Endothelial cell of umbilical vein (primary cell): ENCODE data around the gene TPM2. TPM values are rescaled to one million over a fixed set of nuclear protein-coding genes. Genes with fewer than 3 reads are reported as not detected.

Experiments
- BruUV-seq: library from RNA; stranded (reverse); fragments of 400-500 nt; replicated peaks from 2 replicates; lab custom pipeline; 2021; lab: Mats Ljungman, UMichigan
- CTCF ChIA-PET: fragments of 300-600, 350-600 bp; sonication (Branson Sonifier 250); formaldehyde crosslinking; loops from one replicate; lab custom pipeline; 2021; ENCODE audit warnings: antibody characterized with exemption, inconsistent platforms; lab: Charles Lee
- POLR2A ChIA-PET: fragments of 300-600, 350-600 bp; sonication (Branson Sonifier 250); formaldehyde crosslinking; loops from one replicate; lab custom pipeline; 2021; ENCODE audit warnings: antibody characterized with exemption, inconsistent platforms; lab: Charles Lee
- DNase-seq: peaks from one replicate; pipeline ENCODE4 v3.0.0-alpha.2; 2011; ENCODE audit warnings: low read depth, low spot score
- FAIRE-seq: peaks from 2 replicates; lab custom pipeline; 2011; peaks lifted over from hg19 to GRCh38; lab: Jason Lieb, UNC
- H2AFZ ChIP-seq: 2 replicates; pipeline ENCODE4 v1.6.0; 2012; ENCODE audit warnings: low read depth, low read length, control low read depth, inconsistent platforms
- H3K27ac ChIP-seq: 2 replicates; pipeline ENCODE4 v1.5.1; 2011; ENCODE audit warnings: low read depth, mild to moderate bottlenecking, control low read depth, low read length, moderate library complexity; ENCODE audit not compliant: insufficient read depth
- H3K27me3 ChIP-seq, 2 experiments: 2 replicates each; pipeline versions ENCODE4 v1.6.0 to v1.6.1; 2011; ENCODE audit warnings: low read length in 2 of 2, mixed read lengths in 1 of 2; ENCODE audit not compliant: control insufficient read depth in 2 of 2, insufficient read depth in 2 of 2
- H3K36me3 ChIP-seq, 2 experiments: 2 replicates in 1 of 2; 3 replicates in 1 of 2; pipeline ENCODE4 v1.5.1; 2011; ENCODE audit warnings: low read length in 2 of 2, mild to moderate bottlenecking in 1 of 2, moderate library complexity in 1 of 2; ENCODE audit not compliant: control insufficient read depth in 2 of 2, insufficient read depth in 2 of 2; ENCODE audit errors: extremely low read depth in 1 of 2
- H3K4me1 ChIP-seq: 3 replicates; pipeline ENCODE4 v1.5.1; 2011; ENCODE audit warnings: mild to moderate bottlenecking, low read length; ENCODE audit not compliant: control insufficient read depth, insufficient read depth; ENCODE audit errors: extremely low read depth
- H3K4me2 ChIP-seq: 2 replicates; pipeline ENCODE4 v1.6.1; 2011; ENCODE audit warnings: low read length, control low read depth, mixed read lengths; ENCODE audit not compliant: insufficient read depth
- H3K4me3 ChIP-seq, 3 experiments: fragments of 200-600 bp in 1 of 3; sonication (generic), shearing (Covaris generic) in 1 of 3; replicated peaks in 1 of 3; 2 replicates each; pipeline ENCODE4 v1.5.1; 2011 to 2016; ENCODE audit warnings: control low read depth in 3 of 3, low read length in 3 of 3, mild to moderate bottlenecking in 2 of 3, inconsistent platforms in 1 of 3, low read depth in 1 of 3, moderate library complexity in 1 of 3; ENCODE audit not compliant: insufficient read depth in 1 of 3
- H3K79me2 ChIP-seq: 2 replicates; pipeline ENCODE4 v1.6.0; 2012; ENCODE audit warnings: low read length, inconsistent platforms; ENCODE audit not compliant: control insufficient read depth, insufficient read depth
- H3K9ac ChIP-seq: replicated peaks from 2 replicates; pipeline ENCODE3; 2011; ENCODE audit warnings: low read length, control low read depth; ENCODE audit not compliant: insufficient read depth; ENCODE audit errors: extremely low read depth
- H3K9me1 ChIP-seq: replicated peaks from 3 replicates; pipeline ENCODE4 v1.6.0; 2011; ENCODE audit warnings: mild to moderate bottlenecking, low read length; ENCODE audit not compliant: control insufficient read depth, insufficient read depth; ENCODE audit errors: extremely low read depth
- H3K9me3 ChIP-seq: replicated peaks from 2 replicates; pipeline ENCODE4 v1.5.1; 2012; ENCODE audit warnings: low read length, inconsistent platforms; ENCODE audit not compliant: control insufficient read depth, insufficient read depth
- H4K20me1 ChIP-seq: replicated peaks from 2 replicates; pipeline ENCODE3; 2011; ENCODE audit warnings: mild to moderate bottlenecking, low read length; ENCODE audit not compliant: control insufficient read depth, insufficient read depth; ENCODE audit errors: extremely low read depth
- EZH2 ChIP-seq: IDR thresholded peaks from 2 replicates; pipeline ENCODE4 v1.6.1; 2012; ENCODE audit warnings: borderline replicate concordance, low read depth, mild to moderate bottlenecking, moderate library complexity, low read length, inconsistent platforms; ENCODE audit not compliant: severe bottlenecking
- FOS ChIP-seq: IDR thresholded peaks from 2 replicates; pipeline ENCODE4 v1.6.1; 2011; ENCODE audit warnings: mild to moderate bottlenecking, low read length, moderate library complexity, borderline replicate concordance; ENCODE audit not compliant: insufficient read depth
- GATA2 ChIP-seq: IDR thresholded peaks from 2 replicates; pipeline ENCODE4 v1.7.0; 2011; ENCODE audit warnings: low read depth, mild to moderate bottlenecking, moderate library complexity, mixed read lengths, low read length; ENCODE audit not compliant: insufficient read length, insufficient read depth
- JUN ChIP-seq: IDR thresholded peaks from 2 replicates; pipeline ENCODE4 v1.6.1; 2011; ENCODE audit warnings: borderline replicate concordance, low read depth; ENCODE audit not compliant: insufficient read length, insufficient read depth
- MAX ChIP-seq: IDR thresholded peaks from 2 replicates; pipeline ENCODE4 v1.6.1; 2011; ENCODE audit not compliant: insufficient read depth, insufficient read length
- MYC ChIP-seq: IDR thresholded peaks from one replicate; pipeline ENCODE4 v1.6.1; 2011; ENCODE audit warnings: mild to moderate bottlenecking, low read depth, low read length
- POLR2AphosphoS5 ChIP-seq: IDR thresholded peaks from 2 replicates; pipeline ENCODE4 v1.6.1; 2012; ENCODE audit warnings: low read depth, mild to moderate bottlenecking, control low read depth, low read length, moderate library complexity; ENCODE audit not compliant: insufficient read depth
- dilution Hi-C: fragments of 300-500 bp; cut with MboI; formaldehyde crosslinking; loops from one replicate; pipeline ENCODE4 v1.15.0; 2019; ENCODE audit warnings: low sequenced_read_pairs; ENCODE audit not compliant: extremely low pct_ligation_motif_present
- intact Hi-C: fragments of 100-400 bp; cut with micrococcal nuclease; formaldehyde crosslinking; loops from one replicate; pipeline ENCODE4 v1.10.0; 2022
- polyA plus RNA-seq, 4 experiments: library from polyadenylated mRNA; depleted of rRNA in 3 of 4; stranded (reverse) in 3 of 4; unstranded in 1 of 4; fragments of >200 nt; gene quantifications; 2 replicates each; pipeline versions ENCODE4 v1.2.1 to v1.2.3, GENCODE V29; 2011 to 2012; ENCODE audit warnings: missing spikeins in 1 of 4
- total RNA-seq: library from RNA; stranded (reverse); gene quantifications from 2 replicates; pipeline ENCODE4 v1.2.3, GENCODE V29; 2021
- TF ChIP-seq, protein P1 (sequence below), 2 donors: IDR thresholded peaks; 1 replicate in 1 of 2; 2 replicates in 1 of 2; pipeline ENCODE4 v1.5.1; 2011; ENCODE audit warnings: low read length in 2 of 2, mild to moderate bottlenecking in 2 of 2, moderate library complexity in 2 of 2, control low read depth in 1 of 2, inconsistent platforms in 1 of 2, low read depth in 1 of 2; ENCODE audit not compliant: insufficient read depth in 1 of 2; ENCODE audit errors: extremely low read depth in 1 of 2

Gene TPM2
- total and polyA plus RNA-seq, 2 donors (not counting 3 experiments of a cell fraction or from before 2014, with no cell fraction given), result 144 to 279 TPM

DNA sequence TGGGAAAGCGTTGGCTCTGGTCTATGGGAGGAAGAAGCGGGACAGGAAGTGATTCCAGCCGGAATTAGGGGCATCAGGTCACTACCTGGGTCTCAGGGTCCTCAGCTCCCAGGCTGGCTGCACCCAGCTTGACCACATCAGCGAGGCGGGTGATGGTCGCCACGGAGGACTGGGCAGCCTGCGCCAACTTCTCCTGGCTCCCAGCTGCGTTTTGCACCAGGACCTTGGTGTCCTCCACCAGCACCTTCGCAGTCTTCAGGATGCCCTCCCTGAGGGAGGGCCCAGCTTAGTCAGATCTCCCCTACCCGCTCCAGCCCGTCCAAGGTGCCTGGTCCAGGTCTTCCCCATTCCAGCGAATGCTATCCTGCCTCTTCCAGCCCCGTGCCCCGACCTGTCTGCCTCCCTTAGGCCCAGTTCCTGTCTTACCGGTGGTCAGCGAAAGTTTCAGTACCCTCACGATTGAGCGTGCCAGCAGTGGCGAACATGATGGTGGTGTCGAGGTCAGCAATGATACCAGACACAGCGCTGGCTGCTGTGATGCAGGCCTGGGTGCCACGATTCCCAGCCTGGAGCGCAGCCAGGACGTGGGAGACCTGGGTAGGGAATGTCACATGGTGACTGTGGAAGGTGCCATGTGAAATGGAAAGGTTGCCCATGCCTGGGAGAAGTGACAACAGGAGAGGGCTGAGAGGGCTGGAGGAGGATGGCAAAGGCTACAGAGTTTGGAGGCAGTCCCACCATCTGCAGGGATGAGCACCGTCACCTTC, 14.4 kb upstream of the TPM2 start:
- intact Hi-C loops (no loop called here), dilution Hi-C loops (no loop called here)
- H3K9ac ChIP-seq, result no peak overlapping the region
- H3K9me3 ChIP-seq, result no peaks in the 10 kb centered on the region
- ChIA-PET POLR2A (no interaction called here), CTCF (interaction anchor here (2.3 kb wide), 1 partner anchor 8 kb away, joined by 17 read pairs; no protein-coding TSS in a partner anchor)
- no peaks in the 10 kb centered on the region for H3K79me2 ChIP-seq
- BruUV-seq, result TSS peak; percentile 21
- TF ChIP-seq POLR2AphosphoS5, result no peak
- TF ChIP-seq, protein P1, sequence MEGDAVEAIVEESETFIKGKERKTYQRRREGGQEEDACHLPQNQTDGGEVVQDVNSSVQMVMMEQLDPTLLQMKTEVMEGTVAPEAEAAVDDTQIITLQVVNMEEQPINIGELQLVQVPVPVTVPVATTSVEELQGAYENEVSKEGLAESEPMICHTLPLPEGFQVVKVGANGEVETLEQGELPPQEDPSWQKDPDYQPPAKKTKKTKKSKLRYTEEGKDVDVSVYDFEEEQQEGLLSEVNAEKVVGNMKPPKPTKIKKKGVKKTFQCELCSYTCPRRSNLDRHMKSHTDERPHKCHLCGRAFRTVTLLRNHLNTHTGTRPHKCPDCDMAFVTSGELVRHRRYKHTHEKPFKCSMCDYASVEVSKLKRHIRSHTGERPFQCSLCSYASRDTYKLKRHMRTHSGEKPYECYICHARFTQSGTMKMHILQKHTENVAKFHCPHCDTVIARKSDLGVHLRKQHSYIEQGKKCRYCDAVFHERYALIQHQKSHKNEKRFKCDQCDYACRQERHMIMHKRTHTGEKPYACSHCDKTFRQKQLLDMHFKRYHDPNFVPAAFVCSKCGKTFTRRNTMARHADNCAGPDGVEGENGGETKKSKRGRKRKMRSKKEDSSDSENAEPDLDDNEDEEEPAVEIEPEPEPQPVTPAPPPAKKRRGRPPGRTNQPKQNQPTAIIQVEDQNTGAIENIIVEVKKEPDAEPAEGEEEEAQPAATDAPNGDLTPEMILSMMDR (IDR thresholded peaks at IDR 0.05; ENCODE audit: extremely low read depth in 1 of 2, insufficient read depth in 1 of 2, low read depth in 1 of 2, low read length in 2 of 2), result no peak
- no peak for TF ChIP-seq MYC
- TF ChIP-seq JUN, result no peak
- no peak for TF ChIP-seq EZH2
- no peak for TF ChIP-seq GATA2
- no peak for TF ChIP-seq FOS
- TF ChIP-seq MAX, result no peak
- FAIRE-seq (no peak), DNase-seq (no peak)
- H3K27ac ChIP-seq, result no peak overlapping the region
- H3K4me3 ChIP-seq, result no peak overlapping the region
- no peak overlapping the region for H3K4me2 ChIP-seq
- no peaks in the 10 kb centered on the region for H4K20me1 ChIP-seq
- H3K4me1 ChIP-seq, result no peaks in the 10 kb centered on the region
- H2AFZ ChIP-seq, result no peak overlapping the region
- H3K9me1 ChIP-seq, result no peaks in the 10 kb centered on the region
- no peaks in the 10 kb centered on the region for H3K27me3 ChIP-seq
- H3K36me3 ChIP-seq, result peaks cover 67 to 89% of the 10 kb centered on the region in 2 experiments
